GM21360 (cell line): Measurements from ENCODE around the gene MFSD6.
"Not testable (repeated sequence)": the region's sequence is repeated elsewhere in the genome, so short reads cannot be mapped to it uniquely, and the experiment has no call there.

Source experiments
- ATAC-seq: cut with Tn5 transposase; IDR thresholded peaks from one replicate; pipeline ENCODE4 v1.9.1; 2021; ENCODE audit warnings: mild to moderate bottlenecking, moderate library complexity; ENCODE audit not compliant: unreplicated experiment

Gene MFSD6

DNA sequence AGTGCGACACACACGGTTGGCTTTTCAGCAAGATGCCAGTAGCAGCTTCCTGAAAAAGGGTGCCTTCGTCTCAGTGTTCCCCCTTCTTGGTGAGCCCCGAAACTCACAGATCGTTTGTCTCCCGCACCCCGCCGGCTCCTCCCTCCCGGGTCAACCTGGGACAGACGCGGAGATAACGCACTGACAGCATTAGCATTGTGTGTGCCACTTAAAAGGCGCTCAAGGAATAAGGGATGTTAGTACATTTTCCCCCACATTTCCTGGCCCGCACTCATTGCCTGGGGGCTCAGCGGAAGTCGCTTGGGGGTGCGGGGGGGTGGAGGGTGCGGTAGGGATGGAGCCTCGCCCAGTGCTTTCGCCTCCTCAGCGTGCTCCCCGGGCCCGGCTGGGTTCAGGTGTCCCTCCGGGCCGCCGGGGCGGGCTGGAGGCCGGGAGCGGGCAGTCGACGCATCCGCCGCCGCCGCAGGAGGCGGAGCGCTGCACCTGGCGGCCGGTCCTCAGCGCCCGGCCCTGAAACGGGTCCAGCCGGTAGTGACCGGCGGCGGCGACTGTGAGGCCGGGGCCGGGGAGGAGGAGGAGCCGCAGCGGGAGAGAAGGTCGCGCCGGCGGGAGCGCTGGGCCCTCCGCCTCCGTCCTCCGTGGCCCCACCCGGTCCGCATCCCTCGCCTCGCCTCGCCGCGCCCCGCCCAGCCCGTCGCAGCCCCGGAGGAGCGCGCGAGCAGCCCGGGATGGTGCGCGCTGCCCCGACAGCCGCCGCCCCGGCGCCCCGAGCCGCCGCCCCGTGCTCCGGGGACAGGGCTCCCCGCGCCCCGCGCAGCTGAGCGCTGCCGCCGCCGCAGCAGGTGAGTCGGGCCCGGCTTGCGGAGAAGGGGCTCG lies at the start of gene MFSD6:
TSS of gene MFSD6 (plus strand) at position 694 of the 876 bp plus-strand sequence. CDS start 27,675 bp downstream, outside the sequence.
- ATAC-seq, result peak; percentile 55

DNA sequence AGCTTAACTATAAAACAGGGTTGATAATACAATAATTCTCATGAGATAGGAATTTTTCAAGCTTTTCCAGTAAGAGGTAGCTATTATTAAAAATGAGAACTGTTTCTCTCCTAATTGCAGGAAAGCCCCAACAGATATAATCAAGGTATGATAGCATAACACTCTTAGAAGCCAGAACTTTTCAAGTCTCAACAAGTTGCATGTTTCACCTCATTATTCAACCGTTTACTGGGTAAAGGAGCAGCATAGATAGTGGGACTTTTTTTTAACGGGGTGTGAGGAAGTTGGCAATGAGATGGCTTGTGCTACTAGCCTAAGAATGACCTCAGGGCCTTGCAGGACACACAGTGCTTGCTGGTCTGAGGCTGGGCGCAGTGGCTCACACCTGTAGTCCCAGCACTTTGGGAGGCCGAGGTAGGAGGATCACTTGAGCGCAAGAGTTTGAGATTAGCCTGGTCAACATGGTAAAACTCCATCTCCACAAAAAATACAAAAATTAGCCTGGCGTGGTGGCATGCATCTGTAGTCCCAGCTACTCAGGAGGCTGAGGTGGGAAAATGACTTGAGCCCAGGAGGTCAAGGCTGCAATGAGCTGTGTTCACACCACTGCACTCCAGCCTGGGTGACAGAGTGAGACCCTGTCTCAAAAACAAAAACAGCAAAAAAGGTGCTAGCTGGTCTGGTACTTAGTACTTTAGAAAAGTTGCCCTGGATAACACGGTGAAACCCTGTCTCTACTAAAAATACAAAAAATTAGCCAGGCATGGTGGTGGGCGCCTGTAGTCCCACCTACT lies 49.3 kb upstream of the MFSD6 start:
- not testable (repeated sequence) for ATAC-seq

DNA sequence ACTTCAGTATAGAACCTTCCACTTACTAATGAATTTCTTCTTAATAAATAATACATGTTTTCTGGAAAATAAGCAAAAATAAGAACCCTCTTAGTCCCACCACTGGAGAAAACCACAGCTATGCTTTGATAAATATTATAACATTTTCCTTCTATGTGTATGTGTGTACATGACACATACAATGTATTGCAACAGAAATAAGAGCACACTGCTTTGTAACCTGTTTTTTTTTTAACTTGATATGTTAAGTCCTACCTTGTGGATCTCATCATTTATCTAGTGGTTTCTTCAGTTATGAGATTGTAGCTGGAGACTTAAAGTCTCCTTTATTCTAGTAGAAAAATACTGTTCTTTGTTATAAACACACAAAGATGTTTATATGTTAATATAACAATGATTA lies 47.6 kb upstream of the MFSD6 start:
- no peak for ATAC-seq

DNA sequence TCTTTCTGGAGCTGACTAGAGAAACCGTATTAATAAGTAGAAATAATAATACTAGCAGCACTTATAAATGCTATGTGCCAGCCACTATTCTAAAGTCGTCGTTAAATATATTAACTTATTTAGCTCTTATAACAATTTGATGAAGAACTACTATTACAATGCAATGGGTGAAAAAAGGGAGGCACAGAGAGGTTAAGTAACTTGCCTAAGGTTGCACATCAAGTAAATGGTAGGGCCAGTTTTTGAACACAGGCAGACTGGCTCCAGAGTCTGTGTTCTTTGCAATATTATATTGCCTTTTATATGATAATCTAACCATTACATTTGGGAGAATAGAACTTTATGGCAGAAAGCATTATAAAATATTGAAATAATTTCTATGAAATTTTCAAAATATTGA lies 47.2 kb upstream of the MFSD6 start:
- ATAC-seq, result no peak

DNA sequence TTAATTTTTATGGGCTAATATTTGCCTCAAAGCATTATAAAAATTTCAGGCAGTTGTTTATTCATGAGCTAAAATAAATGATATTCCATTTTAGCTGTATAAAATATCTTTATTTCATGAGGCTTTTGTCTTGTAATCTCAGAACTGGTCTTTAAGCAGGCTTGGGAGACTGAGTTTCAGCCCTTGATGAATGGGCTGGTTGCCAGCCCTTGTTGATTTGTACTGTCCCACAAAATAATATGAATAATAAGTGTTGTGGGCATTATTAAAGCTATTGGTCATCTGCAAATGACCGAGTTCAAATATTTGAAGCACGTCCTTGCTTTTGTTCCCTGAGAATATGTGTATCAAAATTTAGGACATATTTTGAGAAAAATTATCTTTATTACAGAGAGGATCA lies 46.6 kb upstream of the MFSD6 start:
- no peak for ATAC-seq

DNA sequence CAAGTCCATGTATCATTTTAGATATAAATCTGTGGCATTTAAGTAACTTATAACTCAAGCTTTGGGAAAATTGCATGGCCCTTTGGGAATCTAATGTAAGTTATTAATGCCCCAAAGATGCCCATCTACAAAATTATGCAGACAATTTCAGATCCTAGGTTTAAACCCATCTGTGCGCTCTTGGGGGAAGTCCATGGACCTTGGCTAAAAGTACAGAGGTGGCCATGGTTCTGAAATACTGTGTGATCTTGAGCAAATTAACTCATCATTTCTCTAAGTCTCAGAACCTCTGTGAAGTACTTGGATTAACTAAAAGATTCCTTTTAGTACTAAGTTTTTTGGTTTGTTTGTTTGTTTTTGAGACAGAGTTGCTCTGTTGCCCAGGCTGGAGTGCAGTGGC lies 45.3 kb upstream of the MFSD6 start:
- no peak for ATAC-seq

DNA sequence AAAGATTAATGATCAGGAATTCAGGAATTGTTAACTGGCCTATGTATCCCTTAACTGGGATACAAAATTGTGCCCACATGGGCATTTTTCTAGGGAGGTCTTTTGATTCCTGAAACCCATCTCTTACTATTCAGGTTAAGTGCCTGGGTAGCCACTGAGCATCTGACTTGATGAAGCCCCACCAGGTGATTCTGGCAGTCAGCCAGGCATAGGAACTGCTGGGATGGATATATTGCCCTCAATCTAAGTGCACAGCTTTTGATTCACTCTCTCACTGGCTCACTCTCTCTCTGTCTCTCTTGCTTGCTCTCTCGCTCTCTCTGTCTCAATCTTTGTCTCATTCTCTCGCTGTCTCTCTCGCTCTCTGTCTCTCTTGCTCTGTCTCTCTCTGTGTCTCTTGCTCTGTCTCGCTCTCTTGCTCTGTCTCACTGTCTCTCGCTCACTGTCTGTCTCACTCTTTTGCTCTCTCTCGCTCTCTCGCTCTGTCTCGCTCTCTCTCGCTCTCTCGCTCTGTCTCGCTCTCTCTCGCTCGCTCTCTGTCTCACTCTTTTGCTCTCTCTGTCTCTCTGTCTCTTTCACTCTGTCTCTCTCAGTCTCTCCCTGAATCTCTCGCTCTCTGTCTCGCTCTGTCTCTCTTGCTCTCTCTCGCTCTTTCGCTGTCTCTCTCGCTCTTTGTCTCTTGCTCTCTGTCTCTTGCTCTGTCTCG lies 42.5 kb upstream of the MFSD6 start:
- no peak for ATAC-seq

DNA sequence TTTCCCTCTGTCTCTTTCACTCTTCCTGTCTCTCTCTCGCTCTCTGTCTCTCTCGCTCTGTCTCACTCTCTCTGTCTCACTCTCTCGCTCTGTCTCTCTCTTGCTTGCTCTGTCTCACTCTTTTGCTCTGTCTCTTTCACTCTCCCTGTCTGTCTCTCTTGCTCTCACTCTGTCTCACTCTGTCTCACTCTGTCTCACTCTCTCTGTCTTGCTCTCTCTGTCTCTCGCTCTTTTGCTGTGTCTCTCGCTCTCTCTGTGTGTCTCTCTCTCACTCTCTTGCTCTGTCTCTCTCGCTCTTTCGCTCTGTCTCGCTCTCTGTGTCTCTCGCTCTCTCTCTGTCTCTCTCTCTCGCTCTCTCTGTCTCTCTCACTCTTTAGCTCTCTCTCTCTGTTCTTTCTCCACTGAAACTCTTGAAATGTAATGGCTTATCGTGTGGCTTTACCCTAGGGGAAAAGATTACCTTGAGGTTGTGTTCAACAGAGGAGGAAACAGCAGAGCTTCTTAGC lies 41.9 kb upstream of the MFSD6 start:
- no peak for ATAC-seq

DNA sequence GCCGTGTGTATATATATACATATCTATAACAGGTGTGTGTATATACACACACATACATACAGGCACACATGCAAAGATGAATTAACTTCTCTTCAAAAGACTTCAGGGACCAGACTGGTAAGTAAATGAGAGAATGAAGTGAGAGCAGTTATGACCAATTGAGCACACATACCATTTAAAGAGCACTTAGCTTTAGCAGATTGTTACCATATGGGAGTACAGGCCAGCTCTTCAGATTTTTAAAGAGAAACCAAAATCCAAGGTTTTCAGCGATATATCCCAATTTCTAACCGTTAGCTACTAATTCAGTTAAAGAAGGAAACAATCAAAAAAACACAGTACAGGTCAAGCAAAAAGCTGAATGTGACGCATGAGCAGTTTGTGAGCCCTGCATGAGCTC lies 41.1 kb upstream of the MFSD6 start:
- no peak for ATAC-seq

DNA sequence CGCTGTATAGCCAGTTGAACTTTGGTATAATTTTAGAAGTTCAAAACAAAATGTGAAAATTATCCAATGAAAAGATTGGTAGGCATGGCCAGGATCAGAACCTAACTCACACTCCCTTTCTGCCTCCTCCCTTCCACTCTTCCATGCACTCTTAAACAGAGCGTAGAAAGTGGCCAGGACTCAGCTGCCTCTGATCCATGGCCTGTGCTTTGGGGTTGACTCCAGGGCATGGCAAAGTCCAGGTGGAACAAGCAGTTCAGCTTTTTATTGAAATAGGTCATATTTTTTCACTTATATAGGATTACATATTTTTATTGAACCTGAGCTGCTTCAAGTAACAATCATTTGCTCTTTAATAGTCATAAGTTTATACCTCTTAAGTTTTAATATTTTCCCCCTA lies 38.5 kb upstream of the MFSD6 start:
- ATAC-seq, result no peak

DNA sequence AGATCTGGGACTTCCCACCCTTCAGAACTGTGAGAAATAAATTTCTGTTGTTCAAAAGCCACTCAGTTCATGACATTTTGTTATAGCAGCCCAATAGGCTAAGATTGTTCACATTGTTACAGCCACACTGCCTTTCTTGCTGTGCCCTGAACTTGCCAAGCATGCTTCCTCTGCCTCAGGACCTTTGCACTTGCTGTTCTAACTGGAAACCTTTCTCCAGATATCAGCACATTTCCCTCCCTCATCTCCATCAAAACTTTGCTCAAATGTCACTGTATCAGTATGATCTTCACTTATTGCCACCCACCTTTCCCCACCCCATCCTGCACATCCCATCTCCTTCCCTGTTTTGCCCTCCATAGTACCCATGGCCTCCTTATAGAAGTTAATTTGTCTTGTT lies 32.1 kb upstream of the MFSD6 start:
- no peak for ATAC-seq

DNA sequence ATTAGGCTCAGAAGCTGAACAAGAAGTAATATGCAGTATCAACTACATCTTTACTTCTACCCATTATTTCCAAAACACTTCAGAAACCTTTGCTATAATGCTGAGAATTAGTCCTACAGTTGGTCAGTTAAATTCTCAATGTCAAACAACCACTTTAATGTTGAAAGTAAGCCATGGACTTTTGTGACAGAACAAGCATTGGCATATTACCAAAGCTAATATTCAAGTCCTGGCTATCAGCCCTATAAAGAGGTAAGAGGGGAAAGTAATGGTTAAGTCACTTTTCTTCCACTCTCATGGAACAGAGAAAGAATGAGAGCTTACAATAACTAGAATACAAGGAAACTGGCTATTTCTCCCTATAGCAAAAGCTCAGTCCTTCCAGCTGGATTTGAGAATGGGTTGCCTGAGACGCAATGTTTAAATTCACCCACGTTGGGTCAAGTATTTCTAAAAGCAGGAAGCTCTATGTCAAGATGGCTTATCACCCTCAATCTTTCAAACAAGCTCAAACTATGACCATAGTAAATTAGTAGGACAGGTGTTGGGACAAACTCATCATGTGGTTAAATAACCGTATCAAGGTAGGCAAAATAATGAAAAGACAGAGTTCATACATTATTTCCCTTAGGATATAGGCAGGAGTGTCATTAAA lies 31.4 kb upstream of the MFSD6 start:
- no peak for ATAC-seq

DNA sequence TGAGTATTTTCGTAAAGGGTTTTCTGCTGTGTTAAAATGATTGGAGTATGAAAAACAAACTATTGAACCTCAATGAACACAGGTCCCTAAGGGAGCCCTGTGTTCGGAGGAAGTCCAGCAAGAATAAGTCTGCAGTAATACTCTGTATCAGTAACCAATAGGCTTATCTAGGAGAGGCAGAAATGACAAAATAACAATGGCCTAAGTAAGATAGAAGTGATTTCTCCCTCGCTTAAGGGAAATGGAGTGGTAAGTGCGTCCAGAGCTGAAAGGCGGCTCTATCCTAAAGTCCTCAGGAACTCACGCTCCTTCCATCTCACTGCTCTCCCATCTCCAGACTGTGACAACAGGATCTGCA lies 29.3 kb upstream of the MFSD6 start:
- no peak for ATAC-seq

DNA sequence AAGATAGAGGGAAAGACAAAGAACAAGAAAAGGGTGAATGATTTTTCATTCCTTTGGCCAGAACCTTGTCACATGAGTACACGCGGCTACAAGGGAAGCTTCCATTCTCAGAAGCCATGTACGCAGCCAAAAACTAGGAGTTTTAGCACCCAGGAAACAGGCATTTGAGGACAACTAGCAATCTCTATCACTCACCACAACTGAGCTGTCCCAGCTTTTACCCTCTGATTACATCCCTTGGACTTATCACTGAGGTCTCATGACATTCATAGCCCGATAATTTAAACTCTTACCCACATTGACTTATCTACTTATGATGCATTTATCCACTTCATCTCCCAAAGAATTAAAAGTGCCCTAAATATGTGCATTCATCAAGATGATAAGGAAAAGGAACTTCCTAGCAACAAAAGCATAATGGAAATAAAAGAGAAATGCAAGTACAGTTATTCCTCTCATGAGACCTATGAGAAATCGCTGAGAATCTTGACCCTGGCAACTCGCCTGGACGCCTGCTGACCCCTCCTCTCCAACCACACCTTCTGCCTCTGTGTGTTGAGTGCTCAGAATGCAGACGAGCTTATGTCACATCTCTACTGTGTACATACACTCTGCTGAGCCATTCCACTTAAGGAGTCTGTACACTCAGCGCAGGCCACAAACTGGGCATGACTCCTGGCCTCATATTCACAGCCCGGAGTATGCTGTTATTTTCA lies 28.7 kb upstream of the MFSD6 start:
- ATAC-seq, result no peak

DNA sequence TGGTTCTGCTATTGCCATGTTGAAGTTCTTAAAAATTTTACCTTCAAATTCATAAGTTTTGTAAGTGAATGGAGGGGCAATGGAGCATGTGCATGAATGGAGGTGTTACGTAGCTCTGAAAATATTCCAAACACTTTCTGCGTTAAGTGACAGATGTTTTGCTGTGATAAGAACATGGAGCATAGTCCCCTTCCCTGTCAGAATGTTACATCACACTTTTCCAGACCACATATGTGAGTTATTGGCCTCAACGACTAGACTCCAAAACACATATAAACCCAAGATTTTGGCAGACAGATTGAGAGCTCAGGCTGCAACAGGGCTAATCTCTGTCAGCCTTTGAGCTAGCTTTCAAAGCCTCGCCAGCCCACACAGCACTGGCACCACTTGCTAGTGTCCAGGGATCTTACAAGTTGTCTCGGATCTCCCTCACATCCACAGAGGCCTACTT lies 27.2 kb upstream of the MFSD6 start:
- ATAC-seq, result no peak

DNA sequence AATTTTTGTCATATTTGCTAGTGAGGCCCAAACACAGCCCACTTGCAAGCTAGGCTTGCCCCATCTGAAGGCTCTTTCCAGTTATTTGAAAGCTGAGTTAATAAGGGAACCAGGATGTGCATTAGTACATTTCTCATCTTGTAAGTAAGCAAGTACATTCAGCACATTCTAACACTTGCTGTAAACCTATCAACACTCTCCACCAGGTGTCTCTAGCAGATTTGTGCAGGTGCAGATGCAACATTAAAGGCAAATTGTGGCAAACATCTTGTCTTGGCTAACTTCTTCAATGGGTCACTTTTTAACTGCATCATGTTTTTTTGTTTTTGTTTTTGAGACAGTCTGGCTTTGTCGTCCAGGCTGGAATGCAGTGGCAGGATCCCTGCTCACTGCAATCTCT lies 25.3 kb upstream of the MFSD6 start:
- ATAC-seq, result peak; percentile 80

DNA sequence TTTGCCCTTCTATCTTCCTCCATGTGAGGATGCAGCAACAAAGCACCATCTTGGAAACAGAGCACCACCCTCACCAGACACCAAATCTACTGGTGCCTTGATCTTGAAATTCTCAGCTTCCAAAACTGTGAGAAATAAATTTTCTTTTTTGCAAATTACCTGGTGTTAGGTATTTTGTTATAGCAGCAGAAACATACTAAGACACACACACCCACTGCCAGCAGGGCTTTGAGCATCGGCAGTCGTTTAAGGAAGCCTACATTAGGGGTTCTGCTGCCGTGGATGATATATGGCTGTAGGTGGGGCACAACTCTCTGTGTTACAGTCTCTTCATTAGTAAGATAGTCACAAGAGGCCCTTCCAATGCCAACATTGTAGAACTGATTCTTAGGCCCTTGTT lies 20.7 kb upstream of the MFSD6 start:
- ATAC-seq, result no peak

DNA sequence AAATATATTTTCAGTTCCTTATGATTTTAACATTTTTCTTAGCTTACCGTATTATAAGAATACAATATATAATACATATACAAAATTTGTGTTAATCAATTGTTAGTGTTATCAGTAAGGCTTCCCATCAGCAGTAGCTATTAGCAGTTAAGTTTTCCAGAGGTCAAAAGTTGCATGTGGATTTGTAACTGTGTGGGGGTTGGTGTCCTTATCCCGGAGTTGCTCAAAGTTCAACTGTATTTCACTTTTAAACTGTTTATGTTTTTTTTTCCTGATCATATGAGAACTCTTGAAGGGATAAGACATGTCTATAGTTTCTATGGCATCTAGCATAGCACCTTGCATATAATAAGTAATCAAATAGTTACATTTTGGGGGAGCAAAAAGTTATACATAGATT lies 11.9 kb upstream of the MFSD6 start:
- no peak for ATAC-seq

DNA sequence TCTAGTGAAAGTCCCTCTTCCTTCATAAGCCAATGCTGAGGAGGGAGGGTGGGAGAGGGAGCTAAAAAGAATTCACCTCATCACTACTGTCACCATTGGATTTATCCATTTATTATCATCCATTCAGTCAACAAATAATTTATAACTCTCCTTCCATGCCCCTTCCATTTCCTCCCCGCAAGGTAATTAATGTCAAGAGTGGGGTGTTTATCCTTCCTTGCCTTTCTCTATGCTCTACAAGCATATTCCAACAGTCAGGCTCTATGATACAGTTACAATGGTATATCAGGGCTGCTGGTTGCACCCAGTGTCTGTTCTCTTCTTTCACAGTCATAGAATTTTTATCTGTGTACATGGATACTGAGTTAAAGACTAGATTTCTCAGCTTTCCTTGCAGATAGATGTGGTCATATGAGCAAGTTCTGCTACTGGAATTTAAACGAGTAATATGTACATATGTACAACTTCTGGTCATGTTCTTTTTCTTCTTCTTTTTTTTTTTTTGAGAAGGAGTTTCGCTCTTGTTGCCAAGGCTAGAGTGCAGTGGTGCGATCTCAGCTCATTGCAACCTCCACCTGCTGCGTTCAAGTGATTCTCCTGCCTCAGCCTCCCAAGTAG lies 5.1 kb upstream of the MFSD6 start:
- ATAC-seq, result no peak

DNA sequence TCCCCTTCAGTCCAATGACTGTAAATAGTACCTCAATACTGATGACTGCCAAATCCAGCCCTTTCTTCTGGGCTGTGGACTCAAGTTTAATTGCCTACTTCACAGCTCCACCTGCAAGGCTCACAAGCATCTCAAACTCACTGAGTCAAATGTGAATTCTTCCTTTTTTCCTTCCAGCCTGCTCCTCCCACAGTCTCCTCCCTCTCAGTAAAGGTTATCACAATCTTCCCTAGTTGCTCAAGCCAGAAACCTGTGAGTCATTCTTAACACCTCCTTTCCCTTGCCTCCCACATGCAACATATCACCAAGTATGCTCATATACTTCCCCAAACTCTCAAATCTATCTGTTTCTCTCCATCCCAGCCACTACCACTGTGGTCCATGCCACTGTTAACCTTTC lies 3.7 kb upstream of the MFSD6 start:
- ATAC-seq, result no peak
